ENCODE results near the gene MCM3AP.
"Not testable (repeated sequence)": the region's sequence is repeated elsewhere in the genome, so short reads cannot be mapped to it uniquely, and the experiment has no call there.

Gene MCM3AP

DNA sequence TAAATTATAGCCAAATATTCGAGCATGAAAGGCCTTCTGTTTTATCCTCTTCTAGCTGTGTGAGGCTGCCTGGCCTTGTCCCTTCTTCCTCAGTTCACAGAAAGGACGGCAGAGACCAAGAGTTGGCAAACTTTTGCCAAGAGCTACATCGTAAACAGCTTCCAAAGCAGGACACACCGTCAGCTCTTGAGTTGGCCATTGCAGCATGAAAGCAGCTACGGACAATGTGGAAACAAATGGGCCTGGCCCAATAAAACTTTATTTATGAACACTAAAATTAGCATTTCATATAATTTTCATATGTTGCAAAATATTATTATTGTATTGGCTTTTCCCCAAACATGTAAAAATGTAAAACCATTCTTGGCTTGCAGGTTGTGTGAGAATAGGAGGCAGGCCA lies 27.5 kb upstream of the MCM3AP start:
- ChIA-PET CTCF (no interaction called here), POLR2A (interaction anchor here (1.5 kb wide), 1 partner anchor 10 kb away, joined by 12 read pairs; the partner anchor contains the start of genes C21orf58 and PCNT)
- TF ChIP-seq LEF1 (IDR thresholded peaks at IDR 0.05; ENCODE audit: borderline replicate concordance), result no peak
- TF ChIP-seq FOXA1 (IDR thresholded peaks at IDR 0.05), result no peak
- TF ChIP-seq CTBP1 (IDR thresholded peaks at IDR 0.05; ENCODE audit: borderline replicate concordance), result no peak
- no peak for TF ChIP-seq HDGF (IDR thresholded peaks at IDR 0.05; ENCODE audit: borderline replicate concordance)
- no peak for TF ChIP-seq NFRKB (IDR thresholded peaks at IDR 0.05)
- no peak for TF ChIP-seq TARDBP (IDR thresholded peaks at IDR 0.05)
- TF ChIP-seq, protein P1, sequence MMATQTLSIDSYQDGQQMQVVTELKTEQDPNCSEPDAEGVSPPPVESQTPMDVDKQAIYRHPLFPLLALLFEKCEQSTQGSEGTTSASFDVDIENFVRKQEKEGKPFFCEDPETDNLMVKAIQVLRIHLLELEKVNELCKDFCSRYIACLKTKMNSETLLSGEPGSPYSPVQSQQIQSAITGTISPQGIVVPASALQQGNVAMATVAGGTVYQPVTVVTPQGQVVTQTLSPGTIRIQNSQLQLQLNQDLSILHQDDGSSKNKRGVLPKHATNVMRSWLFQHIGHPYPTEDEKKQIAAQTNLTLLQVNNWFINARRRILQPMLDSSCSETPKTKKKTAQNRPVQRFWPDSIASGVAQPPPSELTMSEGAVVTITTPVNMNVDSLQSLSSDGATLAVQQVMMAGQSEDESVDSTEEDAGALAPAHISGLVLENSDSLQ (IDR thresholded peaks at IDR 0.05), result no peak
- DNase-seq (ENCODE audit: extremely low spot score), result no peak

DNA sequence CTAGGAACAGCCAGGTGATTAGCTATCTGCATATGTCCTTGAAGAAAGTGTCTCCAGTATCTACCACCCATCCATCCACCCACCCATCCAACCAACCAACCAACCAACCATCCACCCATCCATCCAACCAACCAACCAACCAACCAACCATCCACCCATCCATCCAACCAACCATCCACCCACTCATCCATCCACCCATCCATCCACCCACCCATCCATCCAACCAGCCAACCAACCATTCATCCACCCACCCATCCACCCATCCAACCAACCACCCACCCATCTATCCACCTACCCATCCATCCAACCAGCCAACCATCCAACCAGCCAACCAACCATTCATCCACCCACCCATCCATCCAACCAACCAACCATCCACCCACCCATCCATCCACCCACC lies 26.2 kb upstream of the MCM3AP start:
- ChIA-PET CTCF (no interaction called here), POLR2A (no interaction called here)
- DNase-seq (ENCODE audit: extremely low spot score), result no peak
- TF ChIP-seq SP1 (IDR thresholded peaks at IDR 0.05), result no peak
- TF ChIP-seq, protein P1 (IDR thresholded peaks at IDR 0.05), result no peak
- TF ChIP-seq BHLHE40 (IDR thresholded peaks at IDR 0.05; ENCODE audit: borderline replicate concordance), result no peak
- TF ChIP-seq CTBP1 (IDR thresholded peaks at IDR 0.05; ENCODE audit: borderline replicate concordance), result no peak
- no peak for TF ChIP-seq LEF1 (IDR thresholded peaks at IDR 0.05; ENCODE audit: borderline replicate concordance)
- no peak for TF ChIP-seq FOXK2 (IDR thresholded peaks at IDR 0.05)
- TF ChIP-seq FOXA1 (IDR thresholded peaks at IDR 0.05), result no peak

DNA sequence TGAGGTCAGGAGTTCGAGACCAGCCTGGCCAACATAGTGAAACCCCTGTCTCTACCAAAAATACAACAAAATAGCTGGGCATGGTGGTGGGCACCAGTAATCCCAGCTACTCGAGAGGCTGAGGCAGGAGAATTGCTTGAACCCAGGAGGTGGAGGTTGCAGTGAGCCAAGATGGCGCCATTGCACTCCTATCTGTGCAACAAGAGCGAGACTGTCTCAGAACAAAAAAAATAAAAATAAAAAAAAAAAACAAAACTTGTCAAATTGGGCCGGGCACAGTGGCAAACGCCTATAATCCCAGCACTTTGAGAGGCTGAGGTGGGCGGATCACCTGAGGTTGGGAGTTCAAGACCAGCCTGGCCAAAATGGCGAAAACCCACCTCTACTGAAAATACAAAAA lies 24.8 kb upstream of the MCM3AP start:
- DNase-seq (ENCODE audit: extremely low spot score); CTCF ChIA-PET; POLR2A ChIA-PET: not testable (repeated sequence)

DNA sequence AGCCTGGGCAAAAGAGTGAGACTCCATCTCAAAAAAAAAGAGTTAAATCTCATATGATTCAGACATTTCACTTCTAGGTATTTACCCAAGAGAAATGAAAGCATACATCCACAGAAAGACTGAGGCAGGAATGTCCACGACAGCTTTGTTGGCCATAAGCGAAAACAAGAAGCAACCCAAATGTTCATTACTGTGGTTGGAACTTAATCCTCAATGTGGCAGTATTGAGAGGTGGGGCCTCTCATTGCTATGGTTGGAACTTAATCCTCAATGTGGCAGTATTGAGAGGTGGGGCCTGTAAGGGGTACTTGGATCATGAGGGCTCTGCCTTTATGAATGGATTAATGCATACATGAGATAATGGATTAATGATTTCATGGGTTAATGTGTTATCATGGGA lies 23.0 kb upstream of the MCM3AP start:
- ChIA-PET CTCF (no interaction called here), POLR2A (no interaction called here)
- no peak for TF ChIP-seq L3MBTL2 (conservative IDR thresholded peaks at IDR 0.05)
- no peak for TF ChIP-seq LEF1 (IDR thresholded peaks at IDR 0.05; ENCODE audit: borderline replicate concordance)
- TF ChIP-seq NFRKB (IDR thresholded peaks at IDR 0.05), result no peak
- no peak for TF ChIP-seq ELF4 (IDR thresholded peaks at IDR 0.05)
- no peak for TF ChIP-seq BHLHE40 (IDR thresholded peaks at IDR 0.05; ENCODE audit: borderline replicate concordance)
- TF ChIP-seq ARNT (IDR thresholded peaks at IDR 0.05), result no peak
- no peak for TF ChIP-seq ZNF384 (IDR thresholded peaks at IDR 0.05)
- TF ChIP-seq, protein P1 (IDR thresholded peaks at IDR 0.05), result no peak
- TF ChIP-seq SUZ12 (IDR thresholded peaks at IDR 0.05), result no peak
- no peak for TF ChIP-seq FOXK2 (IDR thresholded peaks at IDR 0.05)
- no peak for TF ChIP-seq FOXM1 (IDR thresholded peaks at IDR 0.05; ENCODE audit: borderline replicate concordance)
- TF ChIP-seq TARDBP (IDR thresholded peaks at IDR 0.05), result no peak
- TF ChIP-seq FOXA1 (IDR thresholded peaks at IDR 0.05), result no peak
- no peak for TF ChIP-seq SP1 (IDR thresholded peaks at IDR 0.05)
- TF ChIP-seq CTBP1 (IDR thresholded peaks at IDR 0.05; ENCODE audit: borderline replicate concordance), result no peak
- DNase-seq (ENCODE audit: extremely low spot score), result no peak

DNA sequence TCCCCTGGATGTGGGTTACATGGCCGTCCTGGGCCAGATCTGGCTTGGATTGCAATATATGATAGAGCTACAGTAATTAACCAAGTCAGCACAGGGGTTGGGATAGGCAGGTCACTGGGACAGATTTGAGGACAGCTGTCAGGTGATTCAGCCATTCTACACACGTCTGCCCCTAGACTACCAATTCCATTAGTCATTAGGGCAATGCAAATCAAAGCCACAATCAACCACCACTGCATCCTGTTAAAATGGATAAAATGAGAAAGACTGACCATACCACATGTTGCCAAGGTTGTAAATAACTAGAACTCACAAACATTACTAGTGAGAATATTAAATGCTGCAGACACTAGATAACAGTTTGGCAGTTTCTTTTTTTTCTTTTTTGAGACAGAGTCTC lies 22.2 kb upstream of the MCM3AP start:
- no peak for DNase-seq (ENCODE audit: extremely low spot score)
- ChIA-PET CTCF (no interaction called here), POLR2A (no interaction called here)
- TF ChIP-seq SUZ12 (IDR thresholded peaks at IDR 0.05) (no peak), ZNF384 (IDR thresholded peaks at IDR 0.05) (no peak), ELF4 (IDR thresholded peaks at IDR 0.05) (no peak), FOXK2 (IDR thresholded peaks at IDR 0.05) (no peak), L3MBTL2 (conservative IDR thresholded peaks at IDR 0.05) (no peak), FOXM1 (IDR thresholded peaks at IDR 0.05; ENCODE audit: borderline replicate concordance) (no peak), CTBP1 (IDR thresholded peaks at IDR 0.05; ENCODE audit: borderline replicate concordance) (no peak), ARNT (IDR thresholded peaks at IDR 0.05) (no peak), HDGF (IDR thresholded peaks at IDR 0.05; ENCODE audit: borderline replicate concordance) (no peak), SP1 (IDR thresholded peaks at IDR 0.05) (no peak), TARDBP (IDR thresholded peaks at IDR 0.05) (no peak), LEF1 (IDR thresholded peaks at IDR 0.05; ENCODE audit: borderline replicate concordance) (no peak), NFRKB (IDR thresholded peaks at IDR 0.05) (no peak), BHLHE40 (IDR thresholded peaks at IDR 0.05; ENCODE audit: borderline replicate concordance) (no peak), FOXA1 (IDR thresholded peaks at IDR 0.05) (no peak)
- TF ChIP-seq, protein P1 (IDR thresholded peaks at IDR 0.05), result no peak

DNA sequence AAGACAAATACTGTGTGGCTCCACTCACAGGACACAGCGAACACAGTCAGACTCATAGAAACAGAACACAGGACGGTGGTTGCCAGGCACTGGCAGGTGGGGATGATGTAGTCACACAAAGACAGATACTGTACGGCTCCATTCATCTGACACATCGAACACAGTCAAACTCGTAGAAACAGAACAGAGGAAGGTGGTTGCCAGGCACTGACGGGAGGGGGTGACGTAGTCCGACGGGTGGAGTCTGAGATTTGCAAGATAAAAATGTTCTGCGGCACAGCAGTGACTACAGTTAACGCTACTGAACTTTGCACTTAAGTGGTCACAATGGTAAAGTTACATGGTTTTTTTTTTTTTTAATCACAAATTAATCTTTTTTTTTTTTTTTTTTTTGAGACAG lies 19.5 kb upstream of the MCM3AP start:
- no peak for DNase-seq (ENCODE audit: extremely low spot score)
- ChIA-PET CTCF (no interaction called here), POLR2A (no interaction called here)
- TF ChIP-seq ARNT (IDR thresholded peaks at IDR 0.05) (no peak), ZNF384 (IDR thresholded peaks at IDR 0.05) (no peak), HDGF (IDR thresholded peaks at IDR 0.05; ENCODE audit: borderline replicate concordance) (no peak)

DNA sequence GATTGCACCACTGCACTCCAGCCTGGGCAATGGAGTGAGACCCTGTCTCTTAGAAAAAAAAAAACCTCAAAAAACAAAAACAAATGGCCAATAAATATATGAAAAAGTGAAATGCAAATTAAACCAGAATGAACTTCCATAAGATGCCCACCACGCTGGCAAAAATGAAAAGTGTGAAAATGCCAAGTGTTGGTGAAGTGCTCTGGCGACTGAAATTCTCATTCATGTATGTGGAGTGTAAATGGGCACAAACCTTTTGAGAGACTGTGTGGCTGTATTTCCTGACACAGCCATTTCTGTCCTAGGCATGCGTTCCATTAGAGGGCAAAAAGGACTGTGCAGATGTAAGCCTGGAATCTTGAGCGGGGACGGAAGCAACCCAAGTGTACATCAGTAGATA lies 19.0 kb upstream of the MCM3AP start:
- ChIA-PET CTCF (no interaction called here), POLR2A (no interaction called here)
- TF ChIP-seq NFRKB (IDR thresholded peaks at IDR 0.05) (no peak), TARDBP (IDR thresholded peaks at IDR 0.05) (no peak), ELF4 (IDR thresholded peaks at IDR 0.05) (no peak), BHLHE40 (IDR thresholded peaks at IDR 0.05; ENCODE audit: borderline replicate concordance) (no peak), LEF1 (IDR thresholded peaks at IDR 0.05; ENCODE audit: borderline replicate concordance) (no peak), FOXA1 (IDR thresholded peaks at IDR 0.05) (no peak), L3MBTL2 (conservative IDR thresholded peaks at IDR 0.05) (no peak), SUZ12 (IDR thresholded peaks at IDR 0.05) (no peak), CTBP1 (IDR thresholded peaks at IDR 0.05; ENCODE audit: borderline replicate concordance) (no peak), ARNT (IDR thresholded peaks at IDR 0.05) (no peak), ZNF384 (IDR thresholded peaks at IDR 0.05) (no peak), SP1 (IDR thresholded peaks at IDR 0.05) (no peak), HDGF (IDR thresholded peaks at IDR 0.05; ENCODE audit: borderline replicate concordance) (no peak), FOXK2 (IDR thresholded peaks at IDR 0.05) (no peak), FOXM1 (IDR thresholded peaks at IDR 0.05; ENCODE audit: borderline replicate concordance) (no peak)
- TF ChIP-seq, protein P1 (IDR thresholded peaks at IDR 0.05), result no peak
- no peak for DNase-seq (ENCODE audit: extremely low spot score)
